SIG-M5 treated with dmso at 0.1 percent for 504 hours (cell line): ENCODE data around the gene SIGLEC8.
"Not testable (repeated sequence)": the region's sequence is repeated elsewhere in the genome, so short reads cannot be mapped to it uniquely, and the experiment has no call there.

Experiments
- DNase-seq: peaks from one replicate; lab custom pipeline; 2025; ENCODE audit not compliant: unreplicated experiment; lab: John Stamatoyannopoulos, UW

Gene SIGLEC8

GRCh38 chr19:51458051-51458645, at the start of gene SIGLEC8:
SIGLEC8 (minus strand) TSS chr19:51458454; CDS start chr19:51458387, 67 bp downstream.
- DNase-seq: no peak

GRCh38 chr19:51507640-51508058, 49.4 kb upstream of the SIGLEC8 start:
- DNase-seq: no peak

- no peak for DNase-seq
These were observed 48.9 kb upstream of the SIGLEC8 start for GRCh38 chr19:51507192-51507591.

- no peak for DNase-seq
These were observed 47.6 kb upstream of the SIGLEC8 start for GRCh38 chr19:51505904-51506303.

GRCh38 chr19:51503896-51504295, 45.6 kb upstream of the SIGLEC8 start:
- no peak for DNase-seq

- no peak for DNase-seq
These were observed 45.1 kb upstream of the SIGLEC8 start for GRCh38 chr19:51503286-51503817.

GRCh38 chr19:51501594-51502263, 43.5 kb upstream of the SIGLEC8 start, which contains the start of gene SIGLEC12:
SIGLEC12 (minus strand) TSS chr19:51501800; CDS start chr19:51501733, 67 bp downstream.
- no peak for DNase-seq

- not testable (repeated sequence) for DNase-seq
These were observed 42.7 kb upstream of the SIGLEC8 start for GRCh38 chr19:51500931-51501330.

GRCh38 chr19:51497666-51498065, 39.4 kb upstream of the SIGLEC8 start:
- DNase-seq: no peak

GRCh38 chr19:51493776-51494175, 35.5 kb upstream of the SIGLEC8 start:
- DNase-seq: peak; percentile 7

GRCh38 chr19:51491586-51491985, 33.3 kb upstream of the SIGLEC8 start:
- DNase-seq: no peak

- no peak for DNase-seq
These were observed 32.4 kb upstream of the SIGLEC8 start for GRCh38 chr19:51490676-51491075.

GRCh38 chr19:51489113-51489512, 30.9 kb upstream of the SIGLEC8 start:
- no peak for DNase-seq

- no peak for DNase-seq
These were observed 30.2 kb upstream of the SIGLEC8 start for GRCh38 chr19:51488491-51488890.

- DNase-seq: no peak
These were observed 27.9 kb upstream of the SIGLEC8 start for GRCh38 chr19:51485960-51486660.

GRCh38 chr19:51480590-51480989, 22.3 kb upstream of the SIGLEC8 start:
- no peak for DNase-seq

- no peak for DNase-seq
These were observed 21.5 kb upstream of the SIGLEC8 start for GRCh38 chr19:51479531-51480331.

- no peak for DNase-seq
These were observed 20.4 kb upstream of the SIGLEC8 start, which contains the start of gene CEACAM18 for GRCh38 chr19:51478381-51479234. CEACAM18 (plus strand) TSS chr19:51478539.

GRCh38 chr19:51477344-51477743, 19.1 kb upstream of the SIGLEC8 start:
- DNase-seq: no peak

- DNase-seq: no peak
These were observed 17.9 kb upstream of the SIGLEC8 start for GRCh38 chr19:51476164-51476563.
